Upper lobe of left lung (tissue), 4 donors: ENCODE measurements around the gene TMEM259.

Experiments
- EP300 ChIP-seq, 4 donors: sonication (generic); formaldehyde crosslinking; IDR thresholded peaks; one replicate each; pipeline ENCODE4 v1.5.1; 2017; ENCODE audit warnings: antibody characterized with exemption in 4 of 4, control low read depth in 2 of 4
- POLR2A ChIP-seq, 4 donors: fragments of 450-650 bp; IDR thresholded peaks; one replicate each; pipeline ENCODE4 v1.5.1; 2016 to 2017; ENCODE audit warnings: antibody characterized with exemption in 4 of 4, mild to moderate bottlenecking in 2 of 4
- POLR2AphosphoS5 ChIP-seq, 2 donors: sonication (generic); formaldehyde crosslinking; IDR thresholded peaks; one replicate each; pipeline ENCODE4 v1.5.1; 2017; ENCODE audit warnings: antibody characterized with exemption in 2 of 2
- TF ChIP-seq, protein P1 (sequence below), 6 experiments: fragments of 450-650 bp in 4 of 6; fragments of 200-600 bp in 2 of 6; sonication (generic) in 2 of 6; IDR thresholded peaks; one replicate each; pipeline ENCODE4 v1.5.1; 2016 to 2019; ENCODE audit warnings: antibody characterized with exemption in 6 of 6

DNA sequence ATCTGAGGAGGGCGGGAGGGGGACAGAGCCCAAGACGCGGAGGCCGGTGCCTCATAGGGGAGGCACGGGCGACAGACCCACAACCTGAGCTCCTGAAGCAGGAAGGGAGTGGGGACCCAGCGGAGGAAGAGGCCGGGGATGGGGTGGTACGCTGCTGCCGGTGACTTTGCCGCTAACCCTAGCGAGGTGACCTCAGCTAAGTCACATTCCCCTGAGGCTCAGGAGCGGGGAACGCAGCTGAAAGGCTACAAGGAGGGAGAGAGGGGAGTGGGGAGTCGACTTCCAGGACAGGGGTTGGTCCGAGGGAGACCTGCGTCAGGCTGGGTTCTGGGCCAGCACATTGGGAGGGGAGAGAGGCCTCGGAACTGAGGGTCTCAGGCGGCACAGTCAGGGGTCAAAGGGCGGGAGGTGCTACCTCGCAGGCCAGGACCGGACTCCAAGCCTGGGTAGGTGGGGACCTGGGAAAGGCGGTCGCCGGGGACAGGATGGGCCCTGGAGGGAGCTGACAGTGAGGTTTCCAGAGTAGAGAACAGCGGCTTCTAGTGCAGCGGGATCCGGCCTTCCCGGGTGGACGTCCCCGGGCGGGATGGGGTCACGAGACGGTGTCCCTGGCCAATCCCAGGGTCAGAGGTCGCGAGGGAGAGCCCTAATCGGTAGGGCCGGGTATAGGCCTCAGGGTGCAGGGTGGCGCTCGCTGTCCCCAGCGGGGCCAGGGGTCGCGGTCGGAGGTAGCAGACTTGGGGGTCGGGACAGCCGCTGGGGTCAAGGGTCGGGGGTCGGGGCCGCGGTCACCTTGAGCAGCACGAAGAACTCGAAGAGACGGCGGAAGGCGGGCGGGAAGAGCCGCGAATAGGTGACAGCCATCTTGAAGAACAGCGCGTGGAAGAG is 699 bp downstream of the TMEM259 start:
- TF ChIP-seq POLR2A (IDR thresholded peaks at IDR 0.05), result no peak
- TF ChIP-seq EP300 (IDR thresholded peaks at IDR 0.05), result no peak
- TF ChIP-seq, protein P1, sequence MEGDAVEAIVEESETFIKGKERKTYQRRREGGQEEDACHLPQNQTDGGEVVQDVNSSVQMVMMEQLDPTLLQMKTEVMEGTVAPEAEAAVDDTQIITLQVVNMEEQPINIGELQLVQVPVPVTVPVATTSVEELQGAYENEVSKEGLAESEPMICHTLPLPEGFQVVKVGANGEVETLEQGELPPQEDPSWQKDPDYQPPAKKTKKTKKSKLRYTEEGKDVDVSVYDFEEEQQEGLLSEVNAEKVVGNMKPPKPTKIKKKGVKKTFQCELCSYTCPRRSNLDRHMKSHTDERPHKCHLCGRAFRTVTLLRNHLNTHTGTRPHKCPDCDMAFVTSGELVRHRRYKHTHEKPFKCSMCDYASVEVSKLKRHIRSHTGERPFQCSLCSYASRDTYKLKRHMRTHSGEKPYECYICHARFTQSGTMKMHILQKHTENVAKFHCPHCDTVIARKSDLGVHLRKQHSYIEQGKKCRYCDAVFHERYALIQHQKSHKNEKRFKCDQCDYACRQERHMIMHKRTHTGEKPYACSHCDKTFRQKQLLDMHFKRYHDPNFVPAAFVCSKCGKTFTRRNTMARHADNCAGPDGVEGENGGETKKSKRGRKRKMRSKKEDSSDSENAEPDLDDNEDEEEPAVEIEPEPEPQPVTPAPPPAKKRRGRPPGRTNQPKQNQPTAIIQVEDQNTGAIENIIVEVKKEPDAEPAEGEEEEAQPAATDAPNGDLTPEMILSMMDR (IDR thresholded peaks at IDR 0.05), result no peak
- no peak for TF ChIP-seq POLR2AphosphoS5 (IDR thresholded peaks at IDR 0.05)
